ENCODE data around the gene CYFIP1.
"Not testable (repeated sequence)": the region's sequence is repeated elsewhere in the genome, so short reads cannot be mapped to it uniquely, and the experiment has no call there.

Gene CYFIP1

DNA sequence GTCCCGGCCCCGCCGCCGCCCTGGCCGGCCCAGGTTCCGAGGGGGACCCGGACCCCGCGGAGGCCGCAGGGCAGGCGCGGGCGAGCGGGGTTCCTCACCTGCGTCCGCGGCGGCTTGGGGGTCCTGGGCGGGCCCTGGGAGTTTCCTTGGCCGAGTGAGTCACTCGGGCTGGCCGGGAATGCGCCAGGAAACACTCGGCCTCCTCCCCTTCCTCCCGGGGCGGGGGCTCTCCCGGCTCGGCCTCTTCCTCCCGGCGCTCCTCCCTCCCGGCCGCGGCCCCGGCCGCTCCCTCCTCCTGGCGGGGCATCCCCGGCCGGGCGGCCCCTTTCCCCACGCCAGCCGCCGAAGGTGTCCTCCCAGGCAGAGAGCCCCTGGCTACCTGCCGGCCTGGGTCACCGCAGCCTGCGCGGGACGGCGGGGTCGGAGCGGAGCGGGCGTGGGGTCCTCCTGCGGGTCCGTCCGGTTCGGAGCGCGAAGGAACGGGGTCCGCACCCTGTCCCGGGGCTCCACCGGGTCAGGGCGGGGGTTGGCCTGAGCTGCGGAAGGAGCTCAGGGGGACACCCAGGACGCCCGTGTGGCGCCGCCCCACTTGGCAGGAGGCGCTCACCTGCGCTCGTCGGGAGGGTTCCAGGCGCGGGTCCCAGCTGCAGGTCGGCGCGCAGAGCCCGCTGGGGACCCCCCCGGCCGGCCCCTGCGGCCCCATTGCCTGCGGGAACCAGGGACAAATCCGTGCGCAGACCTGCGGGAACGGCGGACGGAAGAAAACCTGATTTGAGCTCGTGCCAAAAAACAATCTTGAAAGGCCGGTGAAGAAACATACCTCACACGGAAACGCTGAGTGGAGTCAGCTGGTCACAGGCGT is at the start of gene CYFIP1:
Gene CYFIP1, minus strand, starts transcription at position 180 of the 862 bp plus-strand sequence. CDS start 33,083 bp downstream, outside the sequence.
- DNase-seq, result peak; percentile 85

- DNase-seq, result no peak
Observed at GRCh38 chr15:23026218-23026617, 46.0 kb upstream of the CYFIP1 start.

- DNase-seq, result no peak
Observed at GRCh38 chr15:23022156-23022555, 42.0 kb upstream of the CYFIP1 start.

- no peak for DNase-seq
Observed at GRCh38 chr15:23014394-23015000, 34.3 kb upstream of the CYFIP1 start.

- no peak for DNase-seq
Observed at GRCh38 chr15:23013681-23014080, 33.5 kb upstream of the CYFIP1 start.

GRCh38 chr15:23012616-23013015 is 32.4 kb upstream of the CYFIP1 start:
- not testable (repeated sequence) for DNase-seq

GRCh38 chr15:23003736-23004135 is 23.6 kb upstream of the CYFIP1 start:
- no peak for DNase-seq

GRCh38 chr15:23002920-23003319 is 22.8 kb upstream of the CYFIP1 start:
- no peak for DNase-seq

DNA sequence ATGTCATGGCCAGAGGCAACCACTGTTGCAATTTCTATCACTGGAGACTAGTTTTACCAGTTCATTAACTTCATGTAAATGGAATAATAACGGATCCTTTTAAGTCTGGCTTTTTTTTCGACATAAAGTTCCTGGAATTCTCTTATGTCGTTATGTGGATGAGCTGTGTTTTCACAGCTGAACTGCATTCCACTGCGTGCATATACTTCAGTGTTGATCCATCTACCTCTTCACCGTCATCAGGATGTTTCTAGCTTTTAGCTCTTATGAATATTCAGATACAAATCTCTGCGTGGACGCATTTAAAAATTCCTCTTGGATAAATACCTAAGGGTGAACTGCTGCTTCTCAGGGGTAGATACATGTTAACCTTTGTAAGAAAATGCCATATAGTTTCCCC is 15.6 kb upstream of the CYFIP1 start:
- no peak for DNase-seq

DNA sequence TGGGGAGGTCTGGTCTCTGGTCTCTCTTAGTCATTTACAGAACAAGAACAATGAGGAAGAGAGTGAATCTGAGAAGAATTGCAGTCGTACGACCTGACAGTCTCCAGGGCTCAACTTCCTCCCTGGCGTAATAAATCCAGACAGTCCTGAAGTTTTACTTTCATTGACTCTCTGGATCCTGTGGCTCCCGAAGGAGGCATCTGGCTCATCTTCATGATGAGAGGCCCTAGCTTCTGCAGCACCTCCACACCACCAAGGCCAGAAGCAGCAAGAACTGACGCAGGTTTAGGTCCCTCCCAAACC is 11.8 kb upstream of the CYFIP1 start:
- DNase-seq, result no peak

- peak; percentile 3 for DNase-seq
Observed at GRCh38 chr15:22989576-22990477, 9.7 kb upstream of the CYFIP1 start.

- no peak for DNase-seq
Observed at GRCh38 chr15:22988811-22989210, 8.6 kb upstream of the CYFIP1 start.

DNA sequence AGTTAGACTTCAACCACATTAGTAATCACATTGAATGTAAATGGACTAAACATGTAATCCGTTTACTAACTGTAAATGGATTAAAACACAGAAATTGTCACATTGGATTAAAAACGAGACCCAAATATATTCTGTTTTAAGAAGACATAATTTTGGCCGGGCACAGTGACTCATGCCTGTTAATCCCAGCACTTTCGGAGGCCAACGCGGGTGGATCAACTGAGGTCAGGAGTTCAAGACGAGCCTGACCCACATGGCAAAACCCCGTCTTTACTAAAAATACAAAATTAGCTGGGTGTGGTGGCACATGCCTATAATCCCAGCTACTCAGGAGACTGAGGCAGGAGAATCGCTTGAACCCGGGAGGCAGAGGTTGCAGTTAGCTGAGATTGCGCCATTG is 1.8 kb upstream of the CYFIP1 start:
- DNase-seq, result not testable (repeated sequence)

- DNase-seq, result no peak
Observed at GRCh38 chr15:22981051-22981840, 1.1 kb upstream of the CYFIP1 start.

DNA sequence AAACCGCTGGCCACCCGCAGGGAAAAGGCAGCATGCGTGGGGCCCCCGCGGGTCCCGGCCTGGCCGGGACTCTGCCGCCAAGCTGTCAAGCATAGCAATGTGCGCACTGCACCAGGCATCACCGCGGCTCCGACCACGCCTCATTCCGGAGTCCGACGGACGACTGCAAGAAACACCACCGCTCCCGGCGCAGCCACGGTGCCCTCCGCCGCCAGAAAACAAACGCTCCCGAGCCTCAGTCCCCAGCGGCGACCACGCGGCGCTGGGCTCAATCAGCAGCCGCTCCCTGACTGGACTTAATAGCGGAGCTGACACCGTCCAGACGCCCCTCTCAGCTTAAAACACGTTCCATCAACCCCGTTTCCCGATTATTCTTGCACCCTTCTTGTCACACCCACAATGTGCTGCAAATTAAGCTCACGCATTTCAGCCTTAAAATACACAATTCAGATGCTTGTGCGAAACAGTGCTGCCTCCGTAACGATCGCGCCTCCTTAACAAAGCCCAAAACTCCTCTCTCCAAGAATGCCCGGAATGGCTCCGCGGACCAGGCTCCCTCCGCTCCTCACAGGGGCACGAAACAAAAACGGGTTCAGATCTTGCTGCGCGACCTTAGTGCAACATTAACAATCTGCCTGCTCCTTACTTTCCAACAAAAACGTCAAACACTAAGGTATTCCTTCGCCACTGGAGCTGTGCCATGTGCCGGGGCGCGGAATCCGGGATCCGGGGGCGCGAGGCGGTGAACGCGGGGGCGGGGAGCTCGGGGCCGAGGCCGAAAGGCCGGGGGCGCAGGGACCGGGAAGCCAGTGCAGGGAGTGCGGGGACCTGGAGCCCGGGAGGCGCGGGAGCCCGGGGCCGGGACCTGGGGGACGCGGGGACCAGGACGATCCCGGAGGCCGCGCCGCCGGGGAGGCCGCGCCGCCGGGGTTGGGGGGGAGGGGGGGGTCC is 655 bp downstream of the CYFIP1 start:
- DNase-seq, result no peak

GRCh38 chr15:22978691-22979237 is 1.4 kb downstream of the CYFIP1 start:
- no peak for DNase-seq

DNA sequence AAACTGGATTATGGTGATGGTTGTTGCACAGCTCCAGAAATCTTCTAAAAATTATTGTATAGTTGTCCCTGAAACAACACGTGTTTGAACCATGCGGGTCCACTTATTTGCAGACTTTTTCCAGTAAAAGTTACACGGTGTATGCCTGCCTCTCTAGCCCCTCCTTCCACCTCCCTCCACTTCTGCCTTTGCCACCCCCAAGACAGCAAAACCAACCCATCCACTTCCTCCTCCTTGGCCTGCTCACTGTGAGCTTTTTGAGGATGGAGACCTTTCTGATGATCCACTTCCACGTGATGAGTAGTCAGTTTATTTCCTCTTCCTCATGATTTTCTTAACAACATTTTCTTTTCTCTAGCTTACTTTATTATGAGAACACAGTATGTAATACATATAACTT is 5.4 kb downstream of the CYFIP1 start:
- no peak for DNase-seq

- no peak for DNase-seq
Observed at GRCh38 chr15:22973987-22974386, 6.2 kb downstream of the CYFIP1 start.

- no peak for DNase-seq
Observed at GRCh38 chr15:22973286-22973685, 6.9 kb downstream of the CYFIP1 start.

GRCh38 chr15:22969489-22969888 is 10.7 kb downstream of the CYFIP1 start:
- no peak for DNase-seq

GRCh38 chr15:22968366-22968765 is 11.8 kb downstream of the CYFIP1 start:
- peak; percentile 87 for DNase-seq

Data from fibroblast of skin of right quadriceps (primary cell).